ENCODE measurements around the gene TSPEAR. TPM values are rescaled to one million over a fixed set of nuclear protein-coding genes. Genes with fewer than 3 reads are reported as not detected.

The TSPEAR gene
- total and polyA plus RNA-seq, 2 of the 13 experiments (the other 11 are each of a cell fraction or from before 2014, with no cell fraction given) = 0.07 to 0.32 TPM

GRCh38 chr21:44548381-44548780 is 163.0 kb downstream of the TSPEAR start (continued):
- TF ChIP-seq ZNF281 (CRISPR knock-in tag; IDR thresholded peaks at IDR 0.05; ENCODE audit: borderline replicate concordance) = no peak
- no peak for TF ChIP-seq SOX5 (CRISPR knock-in tag; IDR thresholded peaks at IDR 0.05; ENCODE audit: borderline replicate concordance)
- no peak for TF ChIP-seq ZNF34 (CRISPR knock-in tag; IDR thresholded peaks at IDR 0.05; ENCODE audit: borderline replicate concordance)
- TF ChIP-seq, protein P1, sequence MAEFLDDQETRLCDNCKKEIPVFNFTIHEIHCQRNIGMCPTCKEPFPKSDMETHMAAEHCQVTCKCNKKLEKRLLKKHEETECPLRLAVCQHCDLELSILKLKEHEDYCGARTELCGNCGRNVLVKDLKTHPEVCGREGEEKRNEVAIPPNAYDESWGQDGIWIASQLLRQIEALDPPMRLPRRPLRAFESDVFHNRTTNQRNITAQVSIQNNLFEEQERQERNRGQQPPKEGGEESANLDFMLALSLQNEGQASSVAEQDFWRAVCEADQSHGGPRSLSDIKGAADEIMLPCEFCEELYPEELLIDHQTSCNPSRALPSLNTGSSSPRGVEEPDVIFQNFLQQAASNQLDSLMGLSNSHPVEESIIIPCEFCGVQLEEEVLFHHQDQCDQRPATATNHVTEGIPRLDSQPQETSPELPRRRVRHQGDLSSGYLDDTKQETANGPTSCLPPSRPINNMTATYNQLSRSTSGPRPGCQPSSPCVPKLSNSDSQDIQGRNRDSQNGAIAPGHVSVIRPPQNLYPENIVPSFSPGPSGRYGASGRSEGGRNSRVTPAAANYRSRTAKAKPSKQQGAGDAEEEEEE (CRISPR knock-in tag; IDR thresholded peaks at IDR 0.05; ENCODE audit: borderline replicate concordance) = no peak
- no peak for TF ChIP-seq E2F5 (CRISPR knock-in tag; conservative IDR thresholded peaks at IDR 0.05)
- no peak for TF ChIP-seq DMAP1 (CRISPR knock-in tag; IDR thresholded peaks at IDR 0.05)
- TF ChIP-seq, protein P2, sequence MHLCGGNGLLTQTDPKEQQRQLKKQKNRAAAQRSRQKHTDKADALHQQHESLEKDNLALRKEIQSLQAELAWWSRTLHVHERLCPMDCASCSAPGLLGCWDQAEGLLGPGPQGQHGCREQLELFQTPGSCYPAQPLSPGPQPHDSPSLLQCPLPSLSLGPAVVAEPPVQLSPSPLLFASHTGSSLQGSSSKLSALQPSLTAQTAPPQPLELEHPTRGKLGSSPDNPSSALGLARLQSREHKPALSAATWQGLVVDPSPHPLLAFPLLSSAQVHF (CRISPR knock-in tag; IDR thresholded peaks at IDR 0.05) = no peak
- TF ChIP-seq BCL6 (CRISPR knock-in tag; IDR thresholded peaks at IDR 0.05) = no peak
